GM10847 (cell line): ENCODE results near the gene ART1.

ENCODE experiments used
- POLR2A ChIP-seq: IDR thresholded peaks from 2 replicates; pipeline ENCODE4 v1.6.1; 2011; ENCODE audit not compliant: insufficient read length; ENCODE audit errors: extremely low read depth

The ART1 gene

DNA sequence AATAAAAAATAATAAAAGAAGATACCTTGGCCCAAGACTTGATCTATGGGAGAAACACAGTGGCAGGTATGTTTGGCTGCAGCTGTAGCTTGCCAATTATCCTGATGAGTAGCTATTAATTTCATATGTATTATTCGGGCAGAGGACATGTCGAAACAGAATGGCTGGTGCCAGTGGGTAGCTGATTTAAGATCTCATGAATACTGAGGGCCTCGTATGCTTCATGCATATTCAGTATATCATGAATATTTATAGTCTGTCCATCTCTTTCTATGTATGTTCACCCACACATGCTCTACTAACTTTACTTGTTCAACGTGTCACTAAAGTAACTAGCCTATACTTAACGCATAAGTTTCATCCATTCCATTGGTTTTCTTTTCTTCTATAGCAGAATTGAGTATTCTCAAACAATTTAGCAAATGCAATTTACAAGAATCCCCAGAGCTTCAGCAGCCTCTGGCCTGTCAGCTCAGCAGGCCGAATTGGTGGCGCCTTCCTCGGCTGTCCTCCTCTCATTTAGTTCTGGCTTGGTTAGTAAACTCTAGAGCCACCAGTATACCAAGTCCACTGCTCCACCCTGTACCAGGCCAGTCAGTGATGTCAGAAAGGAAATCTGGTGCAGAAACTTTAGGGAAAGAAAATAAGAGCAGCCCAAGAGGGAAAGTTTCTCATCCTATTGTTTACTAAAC is 21.0 kb upstream of the ART1 start:
- no peak for TF ChIP-seq POLR2A

DNA sequence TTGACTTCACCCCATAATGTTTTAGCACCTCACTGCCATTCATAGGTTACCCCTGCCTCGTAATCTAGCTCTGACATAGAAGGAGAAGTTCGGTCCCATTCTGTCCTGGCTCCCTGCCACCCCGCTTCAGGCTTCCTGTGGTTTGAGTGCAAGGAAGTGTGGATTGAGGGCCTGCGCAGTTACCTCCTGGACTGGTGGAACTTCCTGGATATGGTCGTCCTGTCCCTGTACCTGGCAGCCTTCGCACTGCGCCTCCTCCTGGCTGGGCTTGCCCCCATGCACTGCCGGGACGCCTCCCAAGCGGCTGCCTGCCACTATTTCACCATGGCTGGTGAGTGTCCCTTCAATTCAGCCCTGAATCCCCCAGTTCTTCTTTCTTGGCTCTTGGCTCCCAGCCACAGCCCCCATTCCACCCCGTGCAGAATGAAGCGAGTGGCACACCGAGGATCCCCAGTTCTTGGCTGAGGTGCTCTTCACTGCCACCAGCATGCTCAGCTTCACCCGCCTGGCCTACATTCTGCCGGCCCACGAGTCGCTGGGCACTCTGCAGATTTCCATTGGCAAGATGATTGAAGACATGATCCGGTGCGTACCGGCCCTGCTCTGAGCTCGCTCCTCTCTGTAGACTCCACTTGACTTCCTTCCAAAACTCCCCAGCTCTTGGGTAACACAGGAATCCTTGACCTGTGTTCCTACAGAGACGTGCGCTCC is 18.5 kb upstream of the ART1 start:
- no peak for TF ChIP-seq POLR2A

DNA sequence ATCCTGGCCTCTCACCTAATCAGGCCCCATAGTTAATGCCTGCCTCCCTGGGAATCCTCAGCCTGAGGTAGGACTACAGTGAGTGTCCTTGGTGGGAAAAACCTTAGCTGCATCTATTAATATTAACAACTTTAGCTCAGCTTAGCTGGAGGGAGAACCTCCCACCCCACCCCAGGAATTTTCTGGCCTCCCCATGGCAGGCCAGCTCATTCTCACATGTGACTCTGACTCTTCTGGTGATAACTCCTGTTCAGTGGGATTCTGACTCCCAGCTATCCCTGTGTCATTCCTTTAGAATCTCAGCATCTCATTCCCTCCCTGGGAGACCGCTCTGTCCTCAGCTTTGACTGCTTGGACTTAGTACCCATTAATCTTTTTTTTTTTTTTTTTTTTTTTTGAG is 17.6 kb upstream of the ART1 start:
- TF ChIP-seq POLR2A: no peak

DNA sequence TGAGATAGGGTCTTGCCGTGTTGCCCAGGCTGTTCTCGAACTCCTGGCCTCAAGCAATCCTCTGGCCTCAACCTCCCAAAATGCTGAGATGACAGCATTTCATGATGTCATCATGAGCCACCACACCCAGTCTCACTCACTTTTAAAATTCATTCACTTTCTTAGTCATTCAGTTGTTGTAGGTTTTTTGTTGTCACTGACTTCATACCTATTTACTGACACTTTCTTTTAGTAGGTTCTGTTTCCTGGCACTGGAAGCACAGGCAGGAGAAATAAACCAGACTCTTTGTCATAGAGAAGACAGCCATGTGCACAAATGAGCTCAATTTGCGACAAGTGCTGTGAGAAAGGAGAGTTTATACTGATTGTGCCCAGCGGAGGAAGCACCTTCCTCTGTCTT is 13.6 kb upstream of the ART1 start:
- no peak for TF ChIP-seq POLR2A

DNA sequence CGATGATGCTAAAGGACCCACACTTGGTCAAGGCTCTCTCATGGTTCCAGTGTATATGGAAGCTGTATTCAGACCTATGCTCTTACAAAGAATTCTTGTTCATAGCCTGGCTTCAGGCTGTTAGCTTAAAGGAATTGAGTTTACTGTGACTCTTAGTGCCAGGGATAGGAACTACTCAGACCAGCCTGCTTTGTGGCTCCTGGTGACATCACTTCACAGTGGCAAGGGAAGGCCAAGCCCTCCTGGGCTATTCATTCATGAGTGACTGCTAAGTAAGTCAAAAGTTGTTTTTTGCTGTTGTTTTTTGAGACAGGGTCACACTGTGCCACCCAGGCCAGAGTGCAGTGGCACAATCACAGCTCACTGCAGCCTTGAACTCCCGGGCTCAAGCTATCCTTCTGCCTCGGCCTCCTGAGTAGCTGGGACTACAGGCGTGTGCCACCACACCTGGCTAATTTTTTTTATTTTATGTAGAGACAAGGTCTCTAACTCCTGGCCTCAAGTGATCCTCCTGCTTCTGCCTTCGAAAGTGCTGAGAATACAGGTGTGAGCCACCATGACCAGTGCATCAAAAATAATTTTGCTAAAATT is 12.8 kb upstream of the ART1 start:
- no peak for TF ChIP-seq POLR2A

DNA sequence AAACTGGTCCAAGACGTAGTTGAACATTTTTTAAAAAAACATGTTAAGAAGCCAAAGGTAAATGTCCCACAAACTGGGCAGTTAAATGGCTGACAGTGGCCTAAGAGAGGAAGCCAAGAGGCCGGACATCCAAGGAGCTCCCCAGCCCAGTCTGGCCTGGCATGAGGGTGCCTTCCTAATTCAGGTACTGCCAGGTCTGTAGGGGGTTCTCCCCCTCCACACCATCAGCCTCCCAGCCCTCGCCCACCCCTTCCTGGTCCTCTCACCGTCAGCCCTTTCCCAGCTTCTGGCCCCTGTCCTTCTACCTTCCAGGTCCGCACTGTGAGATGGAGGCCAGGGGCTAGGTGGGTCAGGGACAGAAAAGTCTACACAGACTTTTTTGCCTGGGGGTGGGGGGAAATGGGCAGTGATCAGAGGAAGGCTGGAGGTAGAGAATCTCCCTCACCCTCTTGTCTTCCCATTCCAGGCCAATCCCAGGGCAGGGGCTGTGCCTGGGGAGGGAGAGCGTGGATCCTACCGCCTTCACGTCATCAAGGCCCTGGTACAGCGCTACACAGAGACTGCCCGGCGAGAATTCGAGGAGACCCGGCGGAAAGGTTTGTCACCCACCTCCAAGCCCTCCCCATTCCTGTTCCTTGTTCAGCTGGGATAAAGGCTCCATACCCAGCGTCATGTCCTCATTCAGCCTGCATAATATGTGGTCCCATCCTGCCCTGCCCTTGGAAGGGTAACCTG is 9.1 kb upstream of the ART1 start:
- TF ChIP-seq POLR2A: no peak

DNA sequence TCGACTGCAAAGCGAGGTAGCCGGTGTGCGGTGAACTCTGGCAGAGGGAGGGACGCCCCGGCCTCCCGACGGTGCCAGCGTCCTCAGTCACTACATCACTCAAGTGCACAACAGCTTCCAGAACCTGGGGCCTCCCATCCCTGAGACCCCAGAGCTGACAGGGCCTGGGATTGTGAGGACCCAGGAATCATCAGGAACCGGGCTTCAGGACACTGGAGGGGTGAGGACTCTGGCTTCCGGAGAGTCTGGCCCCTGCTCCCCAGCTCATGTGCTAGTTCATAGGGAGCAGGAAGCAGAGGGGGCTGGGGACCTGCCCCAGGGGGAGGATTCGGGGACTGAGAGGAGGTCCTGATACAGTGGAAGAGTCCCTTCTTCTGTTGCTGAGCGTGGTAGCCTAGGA is 7.7 kb upstream of the ART1 start:
- TF ChIP-seq POLR2A: no peak

DNA sequence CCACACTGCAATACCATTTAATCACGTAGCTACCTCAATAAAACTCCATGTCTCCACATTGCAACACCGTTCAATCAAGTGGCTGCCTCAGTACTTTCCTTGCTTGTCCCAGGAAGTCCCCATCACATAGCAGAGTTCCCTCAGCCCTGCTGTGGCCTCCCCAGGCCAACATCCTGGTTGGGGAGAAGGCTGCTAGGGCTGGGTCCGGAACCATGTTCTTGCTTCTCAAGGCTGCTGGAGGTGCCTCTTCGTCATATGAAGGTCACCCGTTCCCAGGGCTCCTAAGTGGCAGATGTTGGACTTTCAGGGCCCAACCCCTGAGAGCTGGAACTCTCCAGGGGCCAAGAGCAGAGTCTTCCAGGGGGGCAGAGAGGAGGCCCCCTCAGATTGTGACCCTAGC is 6.4 kb upstream of the ART1 start:
- no peak for TF ChIP-seq POLR2A

DNA sequence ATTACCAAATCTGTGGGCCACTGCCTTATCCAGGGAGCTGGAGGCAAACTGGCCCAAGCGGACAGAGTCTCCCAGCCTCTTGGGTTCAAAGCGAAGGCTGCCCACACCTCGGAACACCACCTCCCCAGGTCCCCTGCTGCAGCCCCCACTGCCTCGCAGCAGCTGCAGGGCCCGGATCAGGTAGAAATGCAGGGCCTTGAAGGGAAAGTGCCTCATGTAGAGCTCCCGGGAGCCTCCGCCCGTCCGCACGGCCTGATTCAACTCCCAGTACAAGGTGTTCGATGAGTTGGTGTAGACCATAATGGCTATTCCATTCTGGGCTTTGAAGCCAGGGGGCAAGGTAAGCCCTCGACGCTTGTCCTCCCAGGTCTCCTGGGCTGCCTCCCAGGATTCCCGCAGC is 5.1 kb upstream of the ART1 start:
- TF ChIP-seq POLR2A: no peak

DNA sequence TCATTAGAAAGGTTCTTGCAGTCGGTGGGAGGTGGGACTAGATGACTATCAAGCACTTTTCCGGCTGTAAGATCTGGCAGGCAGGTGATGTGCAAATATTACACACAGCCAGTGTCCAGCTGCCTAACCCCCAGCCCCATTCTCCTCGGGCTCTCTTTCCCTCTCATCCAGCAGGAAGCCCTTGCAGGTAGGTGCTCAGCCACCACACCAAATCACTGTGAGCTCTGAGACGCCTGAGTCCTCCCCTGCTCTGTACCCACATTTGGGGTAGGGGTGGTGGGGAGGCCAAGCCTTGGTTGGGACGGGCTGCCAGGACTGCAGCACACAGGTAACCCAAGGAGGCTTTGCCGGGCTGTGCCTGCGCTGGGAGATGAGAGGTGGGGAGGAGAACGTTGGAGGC is 3.7 kb upstream of the ART1 start:
- no peak for TF ChIP-seq POLR2A

DNA sequence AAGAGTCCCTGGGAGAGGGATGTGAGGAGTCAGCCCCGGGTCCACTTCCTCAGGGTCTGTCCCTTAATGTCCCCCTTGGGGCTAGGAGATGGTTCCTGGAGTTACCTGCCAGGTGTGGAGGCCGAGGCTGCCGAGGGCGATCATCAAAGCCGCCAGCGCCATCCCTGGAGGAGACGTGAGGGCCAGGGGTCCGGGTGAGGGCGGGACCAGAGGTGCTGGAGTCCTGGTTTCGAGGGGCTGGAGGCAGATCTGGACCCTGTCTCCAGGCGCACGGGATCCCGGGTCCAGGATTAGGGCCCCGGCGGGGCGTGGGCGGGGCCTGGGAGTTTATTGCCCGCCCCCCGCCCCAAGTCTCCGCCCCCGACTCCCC is 3.2 kb upstream of the ART1 start, which contains the start of gene ART5:
ART5 (minus strand) TSS at position 292 of the 370 bp plus-strand sequence; CDS start at position 162, 130 bp downstream.
- TF ChIP-seq POLR2A: no peak

DNA sequence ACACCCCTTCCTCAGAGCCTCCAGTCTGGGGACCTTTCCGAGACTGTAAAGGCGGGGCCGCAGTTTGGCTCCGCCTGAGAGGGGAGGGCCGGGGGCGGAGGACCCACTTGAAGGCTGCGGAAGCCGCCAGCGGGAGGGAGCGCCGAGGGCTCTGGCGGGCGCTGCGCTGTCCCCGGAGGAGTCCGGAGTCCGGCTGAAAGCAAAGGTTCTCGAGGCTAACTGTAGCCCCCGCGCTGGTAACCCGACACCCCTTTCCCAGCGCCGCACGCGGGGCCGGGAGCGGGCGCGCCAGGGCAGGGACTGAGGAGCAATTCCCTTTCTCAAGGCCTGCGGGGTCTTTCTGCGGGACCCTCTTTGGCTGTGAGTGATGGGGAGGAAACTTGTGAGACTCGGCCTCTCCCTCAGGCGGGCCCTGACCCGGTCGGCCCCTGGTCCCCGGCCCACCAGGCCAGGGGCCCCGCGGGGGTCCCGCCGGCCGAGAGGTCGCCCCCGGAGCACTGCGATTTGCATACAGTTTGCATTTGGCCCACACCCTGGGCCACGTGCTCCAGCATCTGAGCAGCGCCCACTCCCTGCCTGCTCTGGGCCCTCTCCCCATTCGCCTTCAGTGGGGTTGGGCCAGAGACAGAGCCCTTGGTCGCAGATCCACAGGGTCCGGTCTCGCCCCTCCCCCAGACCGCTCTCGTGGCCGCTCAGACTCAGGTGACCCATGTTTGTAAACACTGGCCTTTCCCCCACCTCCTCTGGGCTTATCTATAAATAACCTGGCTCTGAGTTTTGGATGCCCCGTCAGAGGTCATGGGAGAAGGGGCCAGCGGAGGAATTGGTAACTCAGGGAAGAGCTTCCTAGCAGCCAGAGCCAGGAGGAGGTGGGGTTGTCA is 2.6 kb upstream of the ART1 start:
- no peak for TF ChIP-seq POLR2A

DNA sequence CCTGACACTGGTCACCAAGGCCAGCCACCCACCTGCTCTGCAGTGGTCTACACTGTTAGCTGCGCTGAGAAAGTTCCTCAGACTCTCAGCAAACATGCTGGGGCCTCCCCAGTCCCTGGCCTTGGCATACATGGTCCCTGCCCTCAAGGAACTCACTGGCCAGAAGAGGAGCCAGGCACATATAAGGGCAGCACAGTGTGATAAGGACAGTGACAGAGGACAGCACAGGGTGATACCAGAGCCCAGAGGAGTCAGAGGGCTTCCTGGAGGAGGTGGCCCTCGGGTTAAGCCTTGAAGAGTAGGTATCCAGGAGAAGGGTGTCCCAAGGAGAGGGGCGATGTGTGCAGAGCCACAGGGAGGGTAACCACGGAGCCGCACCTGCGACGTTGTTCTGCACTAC is 624 bp downstream of the ART1 start:
- no peak for TF ChIP-seq POLR2A

DNA sequence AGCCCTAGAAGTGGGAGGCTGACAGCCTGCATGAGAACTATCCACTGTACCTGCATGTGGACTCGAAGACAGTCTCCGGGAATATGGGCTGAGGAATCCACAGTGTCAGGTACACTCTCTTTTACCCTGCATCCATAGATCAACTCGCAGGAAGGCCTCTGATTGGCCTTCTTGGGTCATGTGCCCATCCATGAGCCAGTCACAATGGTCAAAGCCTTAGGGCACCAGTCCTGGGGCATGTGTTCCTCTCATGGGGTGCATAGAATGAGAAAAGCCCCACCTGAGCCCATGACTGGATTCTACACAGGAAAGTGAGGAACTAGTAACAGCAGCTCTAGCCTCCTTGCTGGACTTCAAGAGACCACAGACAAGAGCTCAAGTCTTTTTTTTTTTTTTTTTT is 10.6 kb downstream of the ART1 start:
- TF ChIP-seq POLR2A: no peak

DNA sequence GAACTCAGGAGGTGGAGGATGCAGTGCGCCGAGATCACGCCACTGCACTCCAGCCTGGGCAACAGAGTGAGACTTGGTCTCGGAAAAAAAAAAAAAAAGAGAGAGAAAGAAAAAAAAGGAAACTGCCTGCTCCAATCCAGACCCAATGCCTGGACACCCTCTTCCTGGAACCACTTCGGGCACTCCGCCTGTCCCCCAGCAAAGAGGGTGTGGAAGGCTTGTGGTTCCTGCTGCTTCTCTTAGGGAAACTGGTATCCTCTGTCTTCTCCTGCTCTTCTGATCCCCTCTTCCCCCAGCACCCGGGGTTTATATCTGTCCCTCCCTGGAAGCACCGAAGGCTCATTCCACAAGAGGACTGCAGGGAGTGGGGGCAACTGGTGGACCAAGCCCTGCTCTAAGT is 13.3 kb downstream of the ART1 start:
- no peak for TF ChIP-seq POLR2A
